Peyer's patch (tissue), 4 donors: ENCODE data around the gene SCAMP2. TPM values are rescaled to one million over a fixed set of nuclear protein-coding genes. Genes with fewer than 3 reads are reported as not detected.

ENCODE experiments used
- DNase-seq, 3 donors: peaks; one replicate each; pipeline ENCODE4 v3.0.0-alpha.2; 2017 to 2019
- H3K27ac ChIP-seq, 4 donors: fragments of 200-600 bp; sonication (generic); one replicate each; pipeline ENCODE4 v1.5.1; 2016 to 2019
- H3K27me3 ChIP-seq, 2 donors: fragments of 200-600 bp; sonication (generic); one replicate each; pipeline ENCODE4 v1.5.1; 2019
- H3K36me3 ChIP-seq, 3 donors: fragments of 200-600 bp; sonication (generic); one replicate each; pipeline ENCODE4 v1.5.1; 2016 to 2019
- H3K4me1 ChIP-seq, 4 donors: fragments of 200-600 bp; sonication (generic); one replicate each; pipeline ENCODE4 v1.5.1; 2016 to 2019
- H3K4me3 ChIP-seq, 4 donors: fragments of 200-600 bp; sonication (generic); 1 replicate in 3 of 4; 2 replicates in 1 of 4; pipeline ENCODE4 v1.5.1; 2016 to 2019; ENCODE audit warnings: mild to moderate bottlenecking in 1 of 4
- H3K9me3 ChIP-seq, 4 donors: fragments of 200-600 bp; sonication (generic); one replicate each; pipeline ENCODE4 v1.5.1; 2016 to 2019; ENCODE audit warnings: mild to moderate bottlenecking in 1 of 4
- CTCF ChIP-seq, 6 experiments: fragments of 450-650 bp in 4 of 6; fragments of 200-600 bp in 2 of 6; sonication (generic) in 1 of 6; IDR thresholded peaks; one replicate each; pipeline ENCODE4 v1.5.1; 2017 to 2019; ENCODE audit warnings: antibody characterized with exemption in 6 of 6, mild to moderate bottlenecking in 3 of 6, moderate library complexity in 1 of 6
- POLR2A ChIP-seq, 2 donors: fragments of 450-650 bp; IDR thresholded peaks; one replicate each; pipeline ENCODE4 v1.5.1; 2017; ENCODE audit warnings: antibody characterized with exemption in 2 of 2, mild to moderate bottlenecking in 2 of 2, moderate library complexity in 2 of 2
- total RNA-seq, 4 donors: library from RNA; depleted of rRNA; stranded (reverse); fragments of >200 nt; gene quantifications; one replicate each; pipeline ENCODE4 v1.1.0, GENCODE V29; 2016

SCAMP2 gene
- total RNA-seq, 4 donors from 2014 or later = 60.2 to 206 (median 151) TPM

- Histone ChIP-seq H3K4me1 (peaks cover 1 to 44% (median 8%) of the 10 kb centered on the region in 4 donors), H3K27me3 (no peaks in the 10 kb centered on the region), H3K9me3 (no peaks in the 10 kb centered on the region), H3K27ac (peak overlapping the region in 1 of 4 donors; percentile 21), H3K4me3 (no peak overlapping the region), H3K36me3 (no peaks in the 10 kb centered on the region)
- TF ChIP-seq POLR2A (IDR thresholded peaks at IDR 0.05) = no peak
- DNase-seq = peak in 2 of 3 donors; percentile 66 to 73
Observed at GRCh38 chr15:74815121-74815934, 57.8 kb downstream of the SCAMP2 start.

GRCh38 chr15:74812533-74812932, 60.6 kb downstream of the SCAMP2 start, which contains the start of gene LMAN1L:
Gene LMAN1L, plus strand, starts transcription at chr15:74812835. Its CDS starts 20 bp downstream, at chr15:74812855.
- Histone ChIP-seq H3K4me3 (no peak within 1 kb of the TSS), H3K27ac (no peak within 1 kb of the TSS), H3K27me3 (no peaks in the 10 kb centered on the region), H3K9me3 (no peaks in the 10 kb centered on the region), H3K4me1 (peaks cover 0 to 35% (median 7%) of the 10 kb centered on the region in 4 donors), H3K36me3 (no peaks in the 10 kb centered on the region)
- DNase-seq = no peak
- TF ChIP-seq POLR2A (IDR thresholded peaks at IDR 0.05) (no peak), CTCF (IDR thresholded peaks at IDR 0.05) (no peak)

- Histone ChIP-seq H3K27me3 (no peaks in the 10 kb centered on the region), H3K36me3 (no peaks in the 10 kb centered on the region), H3K9me3 (no peaks in the 10 kb centered on the region), H3K27ac (no peak overlapping the region), H3K4me1 (peaks cover 0 to 19% (median 4%) of the 10 kb centered on the region in 4 donors), H3K4me3 (no peak overlapping the region)
- no peak for DNase-seq
- no peak for TF ChIP-seq POLR2A (IDR thresholded peaks at IDR 0.05)
- TF ChIP-seq CTCF (IDR thresholded peaks at IDR 0.05) = no peak
Observed at GRCh38 chr15:74809956-74810355, 63.2 kb downstream of the SCAMP2 start.

- H3K4me1 ChIP-seq = peaks cover 0 to 13% (median 4%) of the 10 kb centered on the region in 4 donors
- H3K36me3 ChIP-seq = no peaks in the 10 kb centered on the region
- no peak overlapping the region for H3K4me3 ChIP-seq
- TF ChIP-seq CTCF (IDR thresholded peaks at IDR 0.05) (no peak), POLR2A (IDR thresholded peaks at IDR 0.05) (no peak)
- DNase-seq = no peak
- no peak overlapping the region for H3K27ac ChIP-seq
- H3K27me3 ChIP-seq = no peaks in the 10 kb centered on the region
- H3K9me3 ChIP-seq = no peaks in the 10 kb centered on the region
Observed at GRCh38 chr15:74809242-74809641, 63.9 kb downstream of the SCAMP2 start.

GRCh38 chr15:74808840-74809229, 64.3 kb downstream of the SCAMP2 start:
- Histone ChIP-seq H3K27me3 (no peaks in the 10 kb centered on the region), H3K4me1 (peaks cover 0 to 13% (median 4%) of the 10 kb centered on the region in 4 donors), H3K4me3 (no peak overlapping the region), H3K36me3 (no peaks in the 10 kb centered on the region), H3K9me3 (no peaks in the 10 kb centered on the region), H3K27ac (peak overlapping the region in 1 of 4 donors; percentile 56)
- DNase-seq = no peak
- no peak for TF ChIP-seq POLR2A (IDR thresholded peaks at IDR 0.05)
- TF ChIP-seq CTCF (IDR thresholded peaks at IDR 0.05) = peak in 1 of 6 experiments; percentile 9
